IMR-90 (cell line): Measurements from ENCODE around the gene ARHGAP12. TPM values are rescaled to one million over a fixed set of nuclear protein-coding genes. Genes with fewer than 3 reads are reported as not detected.

ENCODE experiments used
- ATAC-seq: fragments of 200-7000 bp; cut with Tn5 transposase; 2 replicates; pipeline ENCODE4 v1.9.1; 2020; ENCODE audit warnings: low read depth, mild to moderate bottlenecking, moderate library complexity
- BruUV-seq: library from RNA; stranded (reverse); fragments of 400-500 nt; replicated peaks from 2 replicates; lab custom pipeline; 2021; lab: Mats Ljungman, UMichigan
- CTCF ChIA-PET: fragments of 300-600 bp; formaldehyde crosslinking; extraction: SDS; loops from one replicate; lab custom pipeline; 2021; ENCODE audit warnings: antibody characterized with exemption; lab: Yijun Ruan, JAX
- POLR2A ChIA-PET: fragments of 300-600 bp; sonication (Branson Sonifier 250); formaldehyde crosslinking; loops from one replicate; lab custom pipeline; 2022; ENCODE audit warnings: antibody characterized with exemption; ENCODE audit not compliant: unreplicated experiment; lab: Charles Lee
- DNase-seq: peaks from one replicate; pipeline ENCODE4 v3.0.0; 2013
- H2AFZ ChIP-seq: replicated peaks from 2 replicates; pipeline ENCODE3; 2013; ENCODE audit warnings: low read length, mild to moderate bottlenecking; ENCODE audit not compliant: poor library complexity
- H2AK5ac ChIP-seq: 2 replicates; pipeline ENCODE4 v1.6.1; 2013; ENCODE audit warnings: low read depth, low read length, inconsistent platforms
- H2AK9ac ChIP-seq: replicated peaks from 2 replicates; pipeline ENCODE3; 2013; ENCODE audit warnings: mild to moderate bottlenecking, low read depth, low read length, moderate library complexity; ENCODE audit not compliant: poor library complexity
- H2BK120ac ChIP-seq: 2 replicates; pipeline ENCODE4 v1.6.1; 2013; ENCODE audit warnings: low read depth, low read length, inconsistent platforms
- H2BK15ac ChIP-seq: 3 replicates; pipeline ENCODE4 v1.6.1; 2013; ENCODE audit warnings: low read depth, low read length, inconsistent platforms
- H2BK20ac ChIP-seq: 2 replicates; pipeline ENCODE4 v1.6.1; 2013; ENCODE audit warnings: low read depth, mild to moderate bottlenecking, inconsistent platforms, low read length, moderate library complexity
- H2BK5ac ChIP-seq: 2 replicates; pipeline ENCODE4 v1.6.1; 2013; ENCODE audit warnings: mild to moderate bottlenecking, low read depth, low read length, inconsistent platforms; ENCODE audit not compliant: poor library complexity, severe bottlenecking
- H3K14ac ChIP-seq: replicated peaks from 2 replicates; pipeline ENCODE4 v1.6.1; 2013; ENCODE audit warnings: low read depth, low read length, inconsistent platforms
- H3K18ac ChIP-seq: 2 replicates; pipeline ENCODE4 v1.6.1; 2013; ENCODE audit warnings: low read depth, low read length, control low read depth
- H3K23ac ChIP-seq: 2 replicates; pipeline ENCODE4 v1.6.1; 2013; ENCODE audit warnings: low read depth, low read length, inconsistent platforms
- H3K27ac ChIP-seq: 2 replicates; pipeline ENCODE4 v1.5.1; 2013; ENCODE audit warnings: mild to moderate bottlenecking, control low read depth, low read length; ENCODE audit not compliant: insufficient read depth
- H3K27me3 ChIP-seq: 2 replicates; pipeline ENCODE4 v1.6.1; 2013; ENCODE audit warnings: low read length; ENCODE audit not compliant: control insufficient read depth, insufficient read depth
- H3K36me3 ChIP-seq: 2 replicates; pipeline ENCODE4 v1.6.1; 2013; ENCODE audit warnings: low read length, mixed read lengths; ENCODE audit not compliant: control insufficient read depth, insufficient read depth
- H3K4ac ChIP-seq: 2 replicates; pipeline ENCODE4 v1.6.1; 2013; ENCODE audit warnings: low read depth, low read length, inconsistent platforms
- H3K4me1 ChIP-seq: 2 replicates; pipeline ENCODE4 v1.6.1; 2013; ENCODE audit warnings: low read length, mixed read lengths; ENCODE audit not compliant: control insufficient read depth, insufficient read depth
- H3K4me2 ChIP-seq: 2 replicates; pipeline ENCODE4 v1.6.1; 2013; ENCODE audit warnings: low read depth, mild to moderate bottlenecking, control low read depth, low read length, moderate library complexity
- H3K4me3 ChIP-seq: 2 replicates; pipeline ENCODE4 v1.5.1; 2013; ENCODE audit warnings: low read depth, mild to moderate bottlenecking, control low read depth, low read length, moderate library complexity; ENCODE audit not compliant: insufficient read depth
- H3K56ac ChIP-seq: 2 replicates; pipeline ENCODE4 v1.6.1; 2013; ENCODE audit warnings: low read length, inconsistent platforms; ENCODE audit not compliant: insufficient read depth; ENCODE audit errors: extremely low read depth
- H3K79me1 ChIP-seq, 2 experiments: 2 replicates each; pipeline ENCODE4 v1.6.1; 2013; ENCODE audit warnings: low read length in 2 of 2, inconsistent platforms in 1 of 2, low read depth in 1 of 2
- H3K9ac ChIP-seq: 2 replicates; pipeline ENCODE4 v1.6.1; 2013; ENCODE audit warnings: low read depth, low read length, control low read depth
- H3K9me1 ChIP-seq: 2 replicates; pipeline ENCODE4 v1.6.1; 2013; ENCODE audit warnings: low read length, inconsistent platforms; ENCODE audit not compliant: insufficient read depth
- H3K9me3 ChIP-seq: 2 replicates; pipeline ENCODE4 v1.6.1; 2013; ENCODE audit warnings: low read length; ENCODE audit not compliant: control insufficient read depth, insufficient read depth
- H4K20me1 ChIP-seq: 2 replicates; pipeline ENCODE4 v1.6.1; 2013; ENCODE audit warnings: low read length, inconsistent platforms; ENCODE audit not compliant: insufficient read depth
- H4K5ac ChIP-seq: 2 replicates; pipeline ENCODE4 v1.6.1; 2013; ENCODE audit warnings: mild to moderate bottlenecking, low read depth, low read length, control low read depth
- H4K8ac ChIP-seq, 2 experiments: 2 replicates each; pipeline ENCODE4 v1.6.1; 2013; ENCODE audit warnings: low read depth in 2 of 2, low read length in 2 of 2, control low read depth in 1 of 2, inconsistent platforms in 1 of 2
- H4K91ac ChIP-seq: 2 replicates; pipeline ENCODE4 v1.6.1; 2013; ENCODE audit warnings: low read depth, low read length, inconsistent platforms; ENCODE audit not compliant: insufficient read depth
- CHD1 ChIP-seq: IDR thresholded peaks from 2 replicates; pipeline ENCODE4 v1.6.1; 2012; ENCODE audit warnings: low read depth, low read length, improper control_type of control experiment
- WGBS, 2 experiments: methylation state at CpG; one replicate each; pipeline versions ENCODE4 v1.1.5 to v1.1.7; 2013; ENCODE audit warnings: missing lambda C conversion rate in 2 of 2; ENCODE audit not compliant: insufficient read length in 1 of 2; ENCODE audit errors: extremely low coverage in 2 of 2; 5-methylcytosine and 5-hydroxymethylcytosine counted together
- dilution Hi-C: fragments of 300-500 bp; cut with HindIII; formaldehyde crosslinking; loops from one replicate; pipeline ENCODE4 v1.14.3; 2018; ENCODE audit warnings: low sequenced_read_pairs; ENCODE audit not compliant: unreplicated experiment
- in situ Hi-C: fragments of 300-500 bp; cut with MboI; formaldehyde crosslinking; loops from 3 replicates; pipeline ENCODE4 v1.14.3; 2019; ENCODE audit warnings: low sequenced_read_pairs, inconsistent platforms, mixed read lengths
- intact Hi-C: fragments of 100-400 bp; cut with micrococcal nuclease; formaldehyde crosslinking; loops from 2 replicates; pipeline ENCODE4 v1.10.0; 2022
- polyA plus RNA-seq, 3 experiments: library from polyadenylated mRNA; depleted of rRNA; stranded (reverse); fragments of >200 nt; gene quantifications; 2 replicates each; pipeline ENCODE4 v1.2.3, GENCODE V29; 2012; ENCODE audit warnings: low replicate concordance in 1 of 3
- total RNA-seq: library from RNA; depleted of rRNA; stranded (reverse); fragments of >200 nt; gene quantifications from 2 replicates; pipeline ENCODE4 v1.2.3, GENCODE V29; 2012

ARHGAP12 gene
- total and polyA plus RNA-seq, 2 of the 4 experiments (the other 2 are of a cell fraction) = 9.0 to 28.5 TPM

DNA sequence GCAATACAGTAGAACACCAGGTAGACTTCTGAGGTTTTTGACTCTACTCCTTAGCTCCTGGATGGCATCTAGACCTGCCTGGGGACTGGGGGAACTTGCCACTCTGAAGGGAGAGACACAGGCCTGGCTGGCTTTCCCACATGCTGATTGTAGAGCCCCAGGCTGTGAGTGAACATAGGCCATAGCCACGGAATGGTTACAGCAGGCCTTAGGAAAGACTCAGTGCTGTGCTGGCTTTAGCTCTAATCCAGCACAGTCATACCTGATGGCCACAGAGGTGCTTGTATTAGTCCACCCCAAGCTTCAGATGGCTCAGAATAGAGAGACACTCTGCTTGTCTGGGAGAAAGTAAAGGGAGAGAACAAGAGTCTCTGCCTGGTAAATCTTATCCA lies 35.0 kb upstream of the ARHGAP12 start:
- no TSS peak for BruUV-seq
- POLR2A ChIA-PET = no interaction called here
- no peak overlapping the region for H3K23ac ChIP-seq
- no peaks in the 10 kb centered on the region for H3K9me3 ChIP-seq
- H3K4ac ChIP-seq = no peak overlapping the region
- CTCF ChIA-PET = no interaction called here
- no peak overlapping the region for H2AK9ac ChIP-seq
- no peak overlapping the region for H4K8ac ChIP-seq
- H3K9me1 ChIP-seq = no peaks in the 10 kb centered on the region
- no peak overlapping the region for H3K27ac ChIP-seq
- H4K5ac ChIP-seq = no peak overlapping the region
- no peaks in the 10 kb centered on the region for H3K4me1 ChIP-seq
- intact Hi-C loops = no loop called here
- H2BK20ac ChIP-seq = no peak overlapping the region
- no peak overlapping the region for H3K4me3 ChIP-seq
- H2BK5ac ChIP-seq = no peak overlapping the region
- H3K4me2 ChIP-seq = no peak overlapping the region
- no peak for TF ChIP-seq CHD1
- ATAC-seq (no peak), DNase-seq (no peak)
- no peak overlapping the region for H3K9ac ChIP-seq
- no peak overlapping the region for H3K18ac ChIP-seq
- H2BK120ac ChIP-seq = no peak overlapping the region
- H2AK5ac ChIP-seq = no peak overlapping the region
- H3K27me3 ChIP-seq = no peaks in the 10 kb centered on the region
- no peak overlapping the region for H3K14ac ChIP-seq
- peak overlapping the region; percentile 8 for H2AFZ ChIP-seq
- dilution Hi-C loops = no loop called here
- WGBS, 2 experiments = no CpG with 5 or more reads among the region's 1 CpG
- H3K36me3 ChIP-seq = no peaks in the 10 kb centered on the region
- no peak overlapping the region for H3K56ac ChIP-seq
- H4K91ac ChIP-seq = no peak overlapping the region
- in situ Hi-C loops = no loop called here
- no peaks in the 10 kb centered on the region for H4K20me1 ChIP-seq
- H2BK15ac ChIP-seq = no peak overlapping the region
- H3K79me1 ChIP-seq = no peaks in the 10 kb centered on the region
